ENCODE measurements around the gene MAP2K5. TPM values are rescaled to one million over a fixed set of nuclear protein-coding genes. Genes with fewer than 3 reads are reported as not detected.

Gene MAP2K5
- total and polyA plus RNA-seq, 2 donors from 2014 or later = 14.1 to 18.6 TPM

- FAIRE-seq = no peak
- Histone ChIP-seq H3K9ac (ENCODE audit: low read length in 3 of 3) (no peak overlapping the region), H3K9me3 (ENCODE audit: control insufficient read depth in 2 of 3, insufficient read depth in 1 of 3, low read length in 3 of 3) (no peaks in the 10 kb centered on the region), H3K4me1 (ENCODE audit: control insufficient read depth in 2 of 3, insufficient read depth in 2 of 3, low read depth in 1 of 3, low read length in 3 of 3) (no peaks in the 10 kb centered on the region), H3K27ac (ENCODE audit: low read depth in 2 of 2, low read length in 2 of 2) (no peak overlapping the region), H3K36me3 (ENCODE audit: control insufficient read depth in 2 of 3, insufficient read depth in 3 of 3, low read length in 3 of 3) (no peaks in the 10 kb centered on the region), H3K27me3 (ENCODE audit: control insufficient read depth, insufficient read depth, low read length) (no peaks in the 10 kb centered on the region), H3K4me3 (ENCODE audit: low read length in 3 of 3) (no peak overlapping the region)
- no peak for TF ChIP-seq CTCF (IDR thresholded peaks at IDR 0.05; ENCODE audit: borderline replicate concordance, extremely low read depth, insufficient read depth)
- intact Hi-C loops (cut with DNase I) = no loop called here
- no peak for DNase-seq
Observed at GRCh38 chr15:67560320-67560719, 17.8 kb downstream of the MAP2K5 start.

- H3K27me3 ChIP-seq (ENCODE audit: control insufficient read depth, insufficient read depth, low read length) = no peaks in the 10 kb centered on the region
- FAIRE-seq (no peak), DNase-seq (no peak)
- no peak overlapping the region for H3K27ac ChIP-seq (ENCODE audit: low read depth in 2 of 2, low read length in 2 of 2)
- intact Hi-C loops (cut with DNase I) = no loop called here
- H3K4me3 ChIP-seq (ENCODE audit: low read length in 3 of 3) = no peak overlapping the region
- TF ChIP-seq CTCF (IDR thresholded peaks at IDR 0.05; ENCODE audit: borderline replicate concordance, extremely low read depth, insufficient read depth) = no peak
- no peaks in the 10 kb centered on the region for H3K36me3 ChIP-seq (ENCODE audit: control insufficient read depth in 2 of 3, insufficient read depth in 3 of 3, low read length in 3 of 3)
- no peaks in the 10 kb centered on the region for H3K4me1 ChIP-seq (ENCODE audit: control insufficient read depth in 2 of 3, insufficient read depth in 2 of 3, low read depth in 1 of 3, low read length in 3 of 3)
- no peaks in the 10 kb centered on the region for H3K9me3 ChIP-seq (ENCODE audit: control insufficient read depth in 2 of 3, insufficient read depth in 1 of 3, low read length in 3 of 3)
- H3K9ac ChIP-seq (ENCODE audit: low read length in 3 of 3) = no peak overlapping the region
Observed at GRCh38 chr15:67563092-67563491, 20.6 kb downstream of the MAP2K5 start.

GRCh38 chr15:67564021-67564967 lies 21.8 kb downstream of the MAP2K5 start:
- Histone ChIP-seq H3K4me1 (ENCODE audit: control insufficient read depth in 2 of 3, insufficient read depth in 2 of 3, low read depth in 1 of 3, low read length in 3 of 3) (no peaks in the 10 kb centered on the region), H3K36me3 (ENCODE audit: control insufficient read depth in 2 of 3, insufficient read depth in 3 of 3, low read length in 3 of 3) (no peaks in the 10 kb centered on the region), H3K27ac (ENCODE audit: low read depth in 2 of 2, low read length in 2 of 2) (no peak overlapping the region), H3K27me3 (ENCODE audit: control insufficient read depth, insufficient read depth, low read length) (no peaks in the 10 kb centered on the region), H3K9ac (ENCODE audit: low read length in 3 of 3) (no peak overlapping the region), H3K9me3 (ENCODE audit: control insufficient read depth in 2 of 3, insufficient read depth in 1 of 3, low read length in 3 of 3) (no peaks in the 10 kb centered on the region), H3K4me3 (ENCODE audit: low read length in 3 of 3) (no peak overlapping the region)
- FAIRE-seq = no peak
- no peak for TF ChIP-seq CTCF (IDR thresholded peaks at IDR 0.05; ENCODE audit: borderline replicate concordance, extremely low read depth, insufficient read depth)
- no peak for DNase-seq
- intact Hi-C loops (cut with DNase I) = no loop called here
